HG02798 (cell line): ENCODE data around the gene C1orf210.
A peak's percentile ranks its signal among the peaks of the same experiment; 100 is the strongest.

Source experiments
- ATAC-seq: cut with Tn5 transposase; IDR thresholded peaks from one replicate; pipeline ENCODE4 v1.9.1; 2021; ENCODE audit warnings: mild to moderate bottlenecking; ENCODE audit not compliant: unreplicated experiment, poor library complexity

C1orf210 gene

GRCh38 chr1:43253876-43254275 is 31.5 kb downstream of the C1orf210 start:
- no peak for ATAC-seq

DNA sequence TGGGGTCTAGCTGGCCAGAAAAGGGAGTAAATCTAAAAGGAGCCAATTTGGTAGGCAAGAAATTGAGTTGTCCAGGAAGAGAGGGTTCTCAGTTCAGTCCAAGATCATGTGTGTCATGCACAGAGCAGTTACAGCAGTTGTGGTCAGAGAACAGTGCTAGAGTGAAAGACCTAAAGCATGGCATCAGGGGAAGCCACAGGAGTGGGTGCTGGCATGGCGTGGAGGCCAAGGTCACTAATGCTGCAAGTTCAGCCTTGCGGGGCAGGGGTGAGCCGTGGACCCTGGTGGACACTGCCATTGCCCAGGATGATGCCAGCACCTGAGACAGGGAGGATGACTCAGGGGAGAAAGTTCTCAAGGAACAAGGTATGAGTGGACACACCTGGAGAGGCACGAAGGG is 32.2 kb downstream of the C1orf210 start:
- ATAC-seq: no peak

GRCh38 chr1:43252225-43252624 is 33.2 kb downstream of the C1orf210 start:
- ATAC-seq: no peak

DNA sequence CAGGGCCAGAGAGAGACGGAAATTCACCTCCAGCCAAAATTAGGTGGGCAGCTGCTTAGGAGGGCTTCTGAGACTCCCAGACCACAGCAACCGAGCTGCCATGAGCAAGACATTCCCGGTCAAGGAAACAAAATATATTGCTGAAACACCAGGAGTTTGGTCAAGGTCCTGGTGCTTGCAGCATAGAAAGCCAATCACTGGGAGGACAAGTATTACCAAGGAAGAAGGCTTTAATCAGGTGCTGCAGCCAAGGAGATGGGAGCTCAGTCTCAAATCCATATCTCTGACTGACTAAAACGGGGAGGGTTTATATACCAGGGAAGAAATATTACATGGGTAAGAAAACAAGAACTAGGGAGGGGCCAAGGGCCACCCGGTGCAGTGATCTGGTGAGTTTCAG is 34.4 kb downstream of the C1orf210 start:
- no peak for ATAC-seq

GRCh38 chr1:43250351-43250761 is 35.0 kb downstream of the C1orf210 start:
- ATAC-seq: no peak

- ATAC-seq: no peak
Observed at GRCh38 chr1:43247256-43247921, 38.0 kb downstream of the C1orf210 start.

DNA sequence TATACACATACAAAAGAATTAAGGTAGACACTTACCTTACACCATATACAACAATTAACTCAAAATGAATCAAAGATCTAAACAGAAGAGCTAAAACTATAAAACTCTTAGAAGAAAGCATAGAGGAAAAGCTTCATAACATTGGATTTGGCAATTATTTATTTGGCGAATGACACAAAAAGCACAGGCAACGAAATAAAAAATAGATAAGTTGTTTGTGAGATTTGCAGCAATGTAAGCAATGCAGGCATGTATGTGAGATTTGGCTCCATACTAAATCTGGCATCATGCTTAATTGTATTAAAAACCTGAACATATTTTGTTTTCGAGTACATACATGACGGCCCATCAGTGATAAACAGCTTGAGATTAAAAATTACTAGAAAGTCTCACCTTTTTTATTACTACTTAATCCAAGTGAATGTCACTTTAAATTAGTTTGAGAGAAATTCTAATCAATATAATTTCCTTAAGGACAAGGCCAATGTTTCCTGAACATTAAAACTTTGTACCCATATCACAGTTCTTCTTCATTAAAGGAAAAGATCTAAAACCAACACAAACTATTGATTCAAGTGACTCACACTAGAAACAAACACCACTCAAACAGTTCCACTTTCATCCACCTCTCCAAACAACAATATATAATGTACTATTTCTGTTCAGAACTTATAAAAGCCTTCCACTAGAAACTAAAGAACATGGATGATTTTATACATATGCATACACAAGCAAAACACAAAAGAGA is 38.7 kb downstream of the C1orf210 start:
- ATAC-seq: no peak

DNA sequence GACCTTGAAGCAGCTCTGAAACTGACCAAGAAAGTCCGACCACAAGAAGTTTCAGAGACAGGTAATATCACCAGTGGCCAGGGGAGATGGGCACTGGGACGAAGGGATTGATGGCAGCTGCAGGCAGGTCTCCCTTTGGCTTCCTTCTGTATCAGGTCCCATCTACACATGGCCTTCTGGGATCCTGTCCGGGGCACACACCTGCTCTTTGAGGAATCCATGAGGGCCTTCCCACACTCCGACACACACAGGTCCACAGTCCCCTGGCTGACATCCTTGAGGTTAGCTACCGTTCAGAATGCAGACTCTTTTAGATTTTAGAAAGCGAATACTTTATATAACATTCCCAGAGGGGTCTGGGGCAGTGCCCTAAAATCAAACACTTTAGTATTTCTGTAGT is 42.1 kb downstream of the C1orf210 start:
- no peak for ATAC-seq

DNA sequence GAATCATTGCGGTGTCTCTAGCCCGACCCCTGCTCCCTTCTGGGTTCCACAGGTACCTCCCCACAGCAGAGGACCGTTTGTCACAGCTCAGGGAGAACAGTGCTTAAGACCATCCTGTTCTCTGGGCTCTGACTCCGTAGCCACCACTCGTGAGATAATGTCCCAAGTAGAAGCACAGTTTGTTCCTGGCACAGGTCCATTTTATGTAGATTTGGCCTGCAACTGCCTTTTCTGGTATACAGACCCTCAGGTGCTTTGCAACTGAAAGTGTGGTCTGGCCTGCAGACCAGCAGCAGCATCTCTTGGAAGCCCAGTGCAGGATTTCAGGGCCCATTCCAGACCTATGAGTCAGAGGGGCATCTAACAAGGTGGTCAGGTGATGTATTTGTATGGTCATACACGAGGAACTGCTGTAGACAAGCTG is 44.0 kb downstream of the C1orf210 start:
- no peak for ATAC-seq

GRCh38 chr1:43239484-43239883 is 45.9 kb downstream of the C1orf210 start:
- peak; percentile 53 for ATAC-seq

DNA sequence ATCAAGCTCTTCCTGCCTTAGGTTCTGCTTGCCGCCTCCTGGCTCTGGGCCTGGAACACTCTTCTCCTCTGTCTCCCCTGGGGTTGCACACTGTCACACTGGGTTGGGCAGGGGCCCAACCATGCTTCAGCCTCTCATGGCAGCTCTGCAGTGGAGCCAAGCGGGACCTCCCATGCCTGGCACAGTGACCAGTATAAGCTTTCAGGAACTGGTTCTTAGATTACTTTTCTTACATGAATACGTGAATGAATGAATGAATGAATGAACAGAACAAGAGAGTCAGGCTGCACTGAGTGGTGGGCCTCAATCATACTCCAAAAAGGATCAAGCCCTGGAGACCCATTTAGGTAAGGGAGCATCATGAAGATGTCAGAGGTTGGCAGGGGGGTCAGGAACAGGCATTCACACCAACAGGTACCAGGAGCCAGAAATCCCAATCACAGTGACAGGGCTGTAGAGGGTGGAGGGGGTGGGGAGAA is 46.4 kb downstream of the C1orf210 start:
- peak; percentile 26 for ATAC-seq

DNA sequence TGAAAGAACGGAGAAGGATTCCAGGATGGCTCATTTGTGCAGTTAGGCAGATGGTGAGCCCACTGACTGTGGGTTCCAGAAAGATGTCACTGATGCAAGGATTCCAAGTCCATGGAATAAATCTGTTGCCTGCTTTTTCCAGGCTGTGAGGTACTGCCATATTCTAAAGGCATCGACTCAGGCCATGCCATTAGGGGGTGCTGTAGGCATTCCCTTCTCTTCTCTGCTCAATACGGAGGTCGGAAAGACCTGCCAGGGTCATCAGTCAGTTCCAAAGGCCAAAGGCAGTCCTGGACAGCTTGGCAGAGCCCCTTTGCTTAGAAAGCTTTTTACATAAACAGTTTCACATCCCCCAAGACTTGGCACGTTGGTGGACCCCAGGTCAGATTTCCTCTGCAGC is 47.3 kb downstream of the C1orf210 start:
- no peak for ATAC-seq

DNA sequence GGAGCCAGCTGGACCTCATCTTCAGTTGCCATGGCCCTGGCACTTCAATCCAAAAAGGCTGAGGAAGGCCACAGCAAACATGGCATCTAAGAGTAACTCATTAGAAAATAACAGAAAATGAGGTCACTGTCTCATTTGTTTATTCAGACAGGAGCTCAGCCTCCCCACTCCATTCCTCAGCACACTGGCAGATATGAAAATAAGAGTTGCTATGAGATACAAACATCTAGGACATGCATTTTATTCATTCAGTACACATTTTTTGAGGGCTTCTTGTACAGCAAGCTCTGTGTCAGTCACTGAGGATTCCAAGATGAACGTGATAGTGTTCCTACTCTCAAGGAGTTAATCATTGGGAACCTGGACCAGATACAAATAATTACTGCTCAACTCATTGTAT is 48.3 kb downstream of the C1orf210 start:
- no peak for ATAC-seq

DNA sequence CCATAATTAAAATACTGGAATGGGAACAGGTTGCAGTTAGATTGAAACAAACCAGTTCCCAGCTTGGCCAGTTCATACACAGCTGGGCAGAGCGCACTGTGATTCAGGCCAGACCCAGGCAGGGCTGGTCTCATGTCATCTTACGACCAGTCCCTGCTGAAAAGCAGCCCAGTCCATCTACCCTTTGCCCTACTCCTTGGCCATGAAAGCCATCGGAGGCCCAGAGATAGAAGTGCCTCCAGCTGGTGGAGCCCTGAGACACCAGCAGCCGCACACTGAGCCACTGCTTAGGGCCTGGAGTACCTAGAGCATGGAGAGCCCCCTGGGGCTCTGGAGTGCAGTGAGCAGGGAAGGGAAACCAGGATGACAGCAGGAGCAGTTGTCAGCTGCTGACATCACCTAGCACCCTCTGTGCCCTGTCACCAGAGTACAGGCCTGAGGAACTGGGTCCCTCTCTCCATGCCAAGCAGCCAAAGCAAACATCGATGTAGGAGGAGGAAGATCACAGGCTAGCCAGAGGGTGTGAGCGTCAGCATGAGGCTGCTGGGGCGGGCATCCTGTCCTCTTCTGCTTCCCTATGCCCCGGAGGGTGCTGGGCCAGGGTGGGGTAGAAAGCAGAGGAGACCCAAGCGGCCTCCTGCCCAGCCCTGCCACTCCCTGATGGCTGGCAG is 49.8 kb downstream of the C1orf210 start:
- ATAC-seq: no peak

DNA sequence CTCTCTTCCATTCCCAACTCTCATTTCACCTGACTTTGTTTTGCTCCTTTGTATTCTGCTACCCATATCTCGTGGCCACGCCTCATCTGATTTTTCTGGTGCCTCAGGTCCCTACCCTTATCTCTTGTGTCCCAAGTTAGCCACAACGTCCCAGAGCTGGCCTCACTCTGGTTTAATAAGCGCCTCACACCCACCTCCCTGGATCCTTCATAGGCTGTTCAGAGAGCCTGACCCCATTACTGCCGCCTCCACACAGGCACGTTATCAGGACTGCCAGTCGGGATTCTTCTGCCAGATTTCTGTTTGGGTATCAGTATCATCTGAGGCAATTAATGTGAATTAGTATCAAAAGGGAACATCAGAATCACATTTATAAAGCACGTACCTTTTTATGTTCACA is 50.3 kb downstream of the C1orf210 start:
- no peak for ATAC-seq

DNA sequence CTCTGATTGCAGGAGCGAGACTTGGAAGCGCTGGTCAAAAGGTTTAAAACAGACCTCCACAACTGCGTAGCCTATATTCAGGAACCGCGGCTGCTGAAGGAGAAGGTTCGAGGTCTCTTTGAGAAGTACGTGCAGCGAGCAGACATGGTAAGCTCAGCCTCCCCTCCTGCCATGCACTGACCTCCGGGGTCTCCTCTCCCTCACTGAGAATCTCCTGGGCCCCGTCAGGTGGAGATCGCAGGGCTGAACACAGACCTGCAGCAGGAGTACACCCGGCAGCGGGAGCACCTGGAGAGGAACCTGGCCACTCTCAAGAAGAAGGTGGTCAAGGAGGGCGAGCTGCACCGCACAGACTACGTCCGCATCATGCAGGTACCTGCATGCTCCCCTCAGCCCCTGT is 51.1 kb downstream of the C1orf210 start:
- ATAC-seq: no peak

DNA sequence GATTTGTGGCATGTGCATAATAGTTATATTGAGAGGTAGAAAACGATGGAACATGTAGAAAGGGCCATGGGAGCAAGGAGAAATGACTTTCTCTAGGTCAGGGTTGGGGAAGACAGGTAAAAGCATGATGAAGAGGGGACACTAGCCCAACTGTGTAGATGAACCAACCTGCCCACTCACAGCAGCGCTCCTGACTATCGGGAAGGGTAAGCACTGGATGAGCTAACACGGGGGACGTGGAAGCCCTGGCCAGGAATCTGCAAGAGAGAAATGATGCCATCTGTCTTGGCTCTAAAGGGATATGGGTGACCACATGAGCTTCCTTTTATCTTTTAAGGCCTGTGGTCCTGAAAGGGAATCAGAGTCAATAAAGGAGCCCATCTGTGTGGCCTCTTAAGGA is 51.8 kb downstream of the C1orf210 start:
- no peak for ATAC-seq

GRCh38 chr1:43232482-43232881 is 52.9 kb downstream of the C1orf210 start:
- no peak for ATAC-seq

DNA sequence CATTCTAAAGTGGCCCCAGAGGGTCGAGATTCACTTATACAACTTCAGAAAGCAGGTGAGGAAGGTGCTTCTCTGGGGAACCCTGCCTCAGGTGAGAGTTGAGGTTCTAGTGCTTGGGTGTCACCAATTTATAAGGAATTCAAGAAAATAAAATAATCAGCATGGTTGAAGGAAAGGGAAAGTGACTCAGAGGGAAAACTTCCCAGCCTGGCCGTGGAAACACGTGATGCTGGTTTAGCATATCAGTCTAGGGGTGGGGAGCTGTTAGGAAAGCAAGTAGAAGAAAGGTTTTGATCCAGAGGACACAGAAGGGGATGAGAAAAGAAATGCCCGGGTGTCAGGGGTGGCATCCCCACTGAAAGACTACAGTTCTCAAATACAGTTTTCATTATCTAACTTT is 53.3 kb downstream of the C1orf210 start:
- no peak for ATAC-seq
